Left lung (tissue), 10 donors: Measurements from ENCODE around the gene GNG10. TPM values are rescaled to one million over a fixed set of nuclear protein-coding genes. Genes with fewer than 3 reads are reported as not detected.

ENCODE experiments used
- ATAC-seq: fragments of 200-7000 bp; cut with Tn5 transposase; one replicate; pipeline ENCODE4 v1.9.1; 2020; ENCODE audit warnings: moderate library complexity
- DNase-seq, 4 donors: peaks; one replicate each; pipeline ENCODE4 v3.0.0-alpha.2; 2013 to 2020
- H3K27ac ChIP-seq, 2 donors: fragments of 200-600 bp; sonication (generic) in 1 of 2; one replicate each; pipeline versions ENCODE4 v1.5.0 to v1.8.0; 2020 to 2021
- H3K27me3 ChIP-seq, 2 donors: fragments of 200-600 bp; sonication (generic) in 1 of 2; one replicate each; pipeline versions ENCODE4 v1.5.0 to v1.8.0; 2020 to 2021
- H3K36me3 ChIP-seq, 2 donors: fragments of 200-600 bp; sonication (generic) in 1 of 2; one replicate each; pipeline versions ENCODE4 v1.5.0 to v1.8.0; 2020 to 2021
- H3K4me1 ChIP-seq, 2 donors: fragments of 200-600 bp; one replicate each; pipeline ENCODE4 v1.8.0; 2021
- H3K4me3 ChIP-seq, 2 donors: fragments of 200-600 bp; sonication (generic) in 1 of 2; one replicate each; pipeline versions ENCODE4 v1.5.0 to v1.8.0; 2020 to 2021; ENCODE audit warnings: mild to moderate bottlenecking in 1 of 2
- H3K9me3 ChIP-seq, 2 donors: fragments of 200-600 bp; sonication (generic) in 1 of 2; one replicate each; pipeline versions ENCODE4 v1.5.0 to v1.8.0; 2020 to 2021
- intact Hi-C, 2 donors: fragments of 100-400 bp; cut with DNase I; formaldehyde crosslinking; loops; one replicate each; pipeline versions ENCODE4 v1.11.2 to v1.14.2; 2022
- polyA plus RNA-seq, 6 donors: library from polyadenylated mRNA; unstranded; fragments of 120-200 nt; gene quantifications; one replicate each; pipeline ENCODE4 v1.2.1, GENCODE V29; 2013; ENCODE audit not compliant: insufficient read length in 6 of 6
- total RNA-seq, 2 donors: library from RNA; stranded (reverse); fragmentation: NEBNext Ultra II Directional; extraction: Animal tissue kit (Norgen Biotek cat#: 25700); gene quantifications; one replicate each; pipeline ENCODE4 v1.2.1, GENCODE V29; 2021
- TF ChIP-seq, protein P1 (sequence below), 2 donors: fragments of 200-600 bp; sonication (generic) in 1 of 2; IDR thresholded peaks; one replicate each; pipeline versions ENCODE4 v1.5.0 to v1.8.0; 2021; ENCODE audit warnings: antibody characterized with exemption in 2 of 2
- donor health status: DM: no; HTN: yes; CAD: no.
- donor health status: DM: no; HTN: no; CAD: no.

GNG10 gene
- total and polyA plus RNA-seq, 8 donors, result 46.3 to 79.3 (median 61.8) TPM

DNA sequence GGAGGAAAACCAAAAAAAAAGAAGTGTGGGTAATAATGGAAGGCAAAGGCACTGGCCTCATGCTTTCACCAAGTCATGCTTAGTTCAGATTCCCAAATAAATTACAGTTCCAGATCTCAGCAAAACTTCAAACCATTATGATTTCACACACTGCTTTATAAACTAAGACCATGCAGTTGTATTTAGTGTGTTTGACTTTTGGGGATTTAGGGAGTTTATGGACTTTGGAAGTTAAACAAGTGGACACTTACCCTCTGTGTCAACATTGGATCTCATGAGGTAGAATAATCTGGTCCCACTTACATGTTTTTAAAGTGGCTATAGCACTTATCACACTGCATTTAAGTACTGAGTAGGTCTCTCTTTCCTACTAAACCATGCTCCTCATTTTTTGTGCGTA is 26.5 kb upstream of the GNG10 start:
- no peaks in the 10 kb centered on the region for H3K36me3 ChIP-seq
- peaks cover 9 to 54% of the 10 kb centered on the region in 2 donors for H3K4me1 ChIP-seq
- H3K9me3 ChIP-seq, result no peaks in the 10 kb centered on the region
- no peak overlapping the region for H3K27ac ChIP-seq
- H3K4me3 ChIP-seq, result no peak overlapping the region
- no peak for DNase-seq
- intact Hi-C loops, result no loop called here
- TF ChIP-seq, protein P1, sequence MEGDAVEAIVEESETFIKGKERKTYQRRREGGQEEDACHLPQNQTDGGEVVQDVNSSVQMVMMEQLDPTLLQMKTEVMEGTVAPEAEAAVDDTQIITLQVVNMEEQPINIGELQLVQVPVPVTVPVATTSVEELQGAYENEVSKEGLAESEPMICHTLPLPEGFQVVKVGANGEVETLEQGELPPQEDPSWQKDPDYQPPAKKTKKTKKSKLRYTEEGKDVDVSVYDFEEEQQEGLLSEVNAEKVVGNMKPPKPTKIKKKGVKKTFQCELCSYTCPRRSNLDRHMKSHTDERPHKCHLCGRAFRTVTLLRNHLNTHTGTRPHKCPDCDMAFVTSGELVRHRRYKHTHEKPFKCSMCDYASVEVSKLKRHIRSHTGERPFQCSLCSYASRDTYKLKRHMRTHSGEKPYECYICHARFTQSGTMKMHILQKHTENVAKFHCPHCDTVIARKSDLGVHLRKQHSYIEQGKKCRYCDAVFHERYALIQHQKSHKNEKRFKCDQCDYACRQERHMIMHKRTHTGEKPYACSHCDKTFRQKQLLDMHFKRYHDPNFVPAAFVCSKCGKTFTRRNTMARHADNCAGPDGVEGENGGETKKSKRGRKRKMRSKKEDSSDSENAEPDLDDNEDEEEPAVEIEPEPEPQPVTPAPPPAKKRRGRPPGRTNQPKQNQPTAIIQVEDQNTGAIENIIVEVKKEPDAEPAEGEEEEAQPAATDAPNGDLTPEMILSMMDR (IDR thresholded peaks at IDR 0.05), result no peak
- no peak for ATAC-seq
- H3K27me3 ChIP-seq, result no peaks in the 10 kb centered on the region

DNA sequence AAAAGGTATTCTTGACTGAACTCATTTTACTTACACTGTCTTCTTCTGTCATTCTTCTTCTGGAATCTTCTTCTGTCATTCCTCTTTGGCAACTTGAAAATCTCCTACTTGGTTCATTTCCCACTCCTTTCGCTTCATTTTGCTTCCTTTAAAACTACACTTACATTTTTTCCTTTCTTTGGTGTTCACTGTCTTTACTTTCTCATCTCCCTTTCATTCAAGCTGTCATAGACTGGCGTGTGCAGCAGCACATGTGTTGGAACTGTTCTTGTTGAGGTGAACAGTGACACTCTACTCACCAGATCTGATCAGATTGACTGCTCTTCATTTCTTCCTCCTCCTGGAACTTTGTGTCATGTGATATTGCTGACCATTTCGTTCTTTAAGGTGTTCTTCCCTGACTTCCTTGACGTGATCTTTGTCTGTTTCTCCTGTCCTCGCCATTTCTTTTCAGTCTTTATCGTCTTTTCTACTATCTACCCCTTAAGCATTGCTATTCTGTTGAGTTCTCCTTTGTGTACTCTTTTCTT is 23.9 kb upstream of the GNG10 start:
- no peak overlapping the region for H3K4me3 ChIP-seq
- H3K27ac ChIP-seq, result no peak overlapping the region
- H3K27me3 ChIP-seq, result no peaks in the 10 kb centered on the region
- intact Hi-C loops, result no loop called here
- TF ChIP-seq, protein P1 (IDR thresholded peaks at IDR 0.05), result no peak
- ATAC-seq, result no peak
- H3K4me1 ChIP-seq, result peaks cover 7 to 39% of the 10 kb centered on the region in 2 donors
- no peak for DNase-seq
- H3K36me3 ChIP-seq, result no peaks in the 10 kb centered on the region
- no peaks in the 10 kb centered on the region for H3K9me3 ChIP-seq

DNA sequence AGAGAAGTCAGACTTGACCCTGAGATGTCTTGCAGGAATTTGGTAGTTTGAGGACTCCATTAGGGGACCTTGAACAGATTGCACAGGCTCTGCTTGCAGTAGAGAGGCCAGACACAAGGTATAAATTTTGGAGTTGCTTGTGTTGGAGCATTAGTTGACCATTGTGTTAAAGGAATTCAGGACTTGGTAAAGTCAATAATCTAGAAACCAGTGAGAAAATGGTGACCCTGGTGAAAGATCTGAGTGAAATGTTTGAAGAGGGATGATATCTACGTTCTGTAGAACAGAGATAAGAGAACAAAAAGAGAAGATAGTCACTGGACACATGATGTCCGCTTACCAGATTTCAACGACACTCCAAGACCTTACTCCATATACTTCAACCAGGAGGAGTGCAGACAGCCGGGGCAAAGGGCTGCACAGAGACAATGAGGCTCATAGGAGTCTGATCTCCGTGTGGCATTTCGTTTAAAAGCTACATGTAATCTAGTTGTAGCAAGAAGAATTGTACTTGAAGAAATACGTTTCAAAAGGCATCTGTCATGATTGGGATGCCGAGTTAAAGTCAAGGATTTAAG is 17.1 kb upstream of the GNG10 start:
- TF ChIP-seq, protein P1 (IDR thresholded peaks at IDR 0.05), result no peak
- peaks cover 0 to 37% of the 10 kb centered on the region in 2 donors for H3K36me3 ChIP-seq
- ATAC-seq (no peak), DNase-seq (no peak)
- intact Hi-C loops, result no loop called here
- no peaks in the 10 kb centered on the region for H3K4me1 ChIP-seq
- H3K27ac ChIP-seq, result no peak overlapping the region
- H3K27me3 ChIP-seq, result no peaks in the 10 kb centered on the region
- H3K4me3 ChIP-seq, result no peak overlapping the region
- no peaks in the 10 kb centered on the region for H3K9me3 ChIP-seq

DNA sequence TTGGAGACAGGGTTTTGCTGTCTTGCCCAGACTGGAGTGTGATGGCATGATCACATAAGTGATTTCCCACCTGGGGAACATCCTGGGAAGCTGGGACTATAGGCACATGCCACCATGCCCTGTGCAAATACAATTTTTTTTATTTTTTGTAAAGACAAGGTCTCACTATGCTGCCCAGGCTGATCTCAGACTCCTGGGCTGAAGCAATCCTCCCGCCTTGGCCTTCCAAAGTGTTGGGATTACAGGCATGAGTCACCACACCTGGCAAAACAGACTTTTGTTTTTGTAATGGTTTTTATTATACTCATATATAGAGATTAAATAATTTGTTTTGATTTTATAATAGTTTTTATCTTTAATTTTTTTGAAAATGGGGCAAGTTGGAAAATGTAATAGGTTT is 15.6 kb upstream of the GNG10 start:
- peaks cover 0 to 51% of the 10 kb centered on the region in 2 donors for H3K36me3 ChIP-seq
- ATAC-seq (no peak), DNase-seq (no peak)
- no peaks in the 10 kb centered on the region for H3K9me3 ChIP-seq
- H3K27ac ChIP-seq, result no peak overlapping the region
- H3K27me3 ChIP-seq, result no peaks in the 10 kb centered on the region
- no peaks in the 10 kb centered on the region for H3K4me1 ChIP-seq
- no peak overlapping the region for H3K4me3 ChIP-seq
- intact Hi-C loops, result no loop called here
- TF ChIP-seq, protein P1 (IDR thresholded peaks at IDR 0.05), result no peak

DNA sequence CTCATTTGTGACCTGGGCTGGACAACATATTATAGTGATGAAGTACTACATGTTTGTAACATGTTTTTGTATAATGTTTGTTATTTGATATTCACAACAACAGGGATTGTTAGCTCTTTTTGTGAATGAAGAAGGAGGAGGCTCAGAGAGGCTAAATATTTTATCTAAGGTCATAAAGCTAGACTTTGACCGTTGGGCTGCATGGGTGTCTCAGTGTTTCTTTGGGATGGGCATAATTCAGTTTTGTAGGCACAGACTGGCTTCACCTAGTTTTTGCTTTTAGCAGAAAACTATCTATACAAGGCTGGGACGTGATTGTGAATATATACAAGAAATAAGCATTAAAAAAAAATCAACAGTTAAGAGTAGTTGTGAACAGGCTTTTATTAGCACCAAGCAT is 15.0 kb upstream of the GNG10 start:
- Histone ChIP-seq H3K27me3 (no peaks in the 10 kb centered on the region), H3K36me3 (peaks cover 0 to 51% of the 10 kb centered on the region in 2 donors), H3K4me3 (no peak overlapping the region), H3K4me1 (no peaks in the 10 kb centered on the region), H3K27ac (no peak overlapping the region), H3K9me3 (no peaks in the 10 kb centered on the region)
- intact Hi-C loops, result no loop called here
- DNase-seq, result no peak
- no peak for ATAC-seq
- TF ChIP-seq, protein P1 (IDR thresholded peaks at IDR 0.05), result no peak
